HG02870 (cell line): ENCODE measurements around the gene FAM3D.
"Not testable (repeated sequence)": the region's sequence is repeated elsewhere in the genome, so short reads cannot be mapped to it uniquely, and the experiment has no call there.

Experiments
- ATAC-seq: cut with Tn5 transposase; IDR thresholded peaks from one replicate; pipeline ENCODE4 v1.9.1; 2021; ENCODE audit warnings: mild to moderate bottlenecking, moderate library complexity; ENCODE audit not compliant: unreplicated experiment

Gene FAM3D

DNA sequence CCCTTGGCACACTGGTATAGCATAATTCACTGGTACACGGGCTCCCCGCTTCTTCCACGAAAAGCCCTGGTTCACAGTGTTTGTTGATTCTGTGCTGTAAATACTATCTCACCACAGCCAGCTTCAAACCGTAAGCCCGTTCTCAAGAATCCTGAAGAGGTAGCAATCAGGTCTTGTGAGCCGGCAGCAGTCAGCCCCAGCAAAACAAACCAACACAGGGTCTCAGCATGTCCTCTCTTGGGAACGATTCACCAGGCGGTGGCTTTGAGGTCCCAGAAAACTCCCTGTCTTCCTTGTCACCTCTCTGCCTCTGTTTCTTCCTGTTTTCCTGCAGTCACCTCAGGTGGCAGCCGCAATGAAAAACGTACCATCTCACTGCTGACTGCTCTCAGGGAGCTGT is 19.1 kb upstream of the FAM3D start:
- no peak for ATAC-seq

DNA sequence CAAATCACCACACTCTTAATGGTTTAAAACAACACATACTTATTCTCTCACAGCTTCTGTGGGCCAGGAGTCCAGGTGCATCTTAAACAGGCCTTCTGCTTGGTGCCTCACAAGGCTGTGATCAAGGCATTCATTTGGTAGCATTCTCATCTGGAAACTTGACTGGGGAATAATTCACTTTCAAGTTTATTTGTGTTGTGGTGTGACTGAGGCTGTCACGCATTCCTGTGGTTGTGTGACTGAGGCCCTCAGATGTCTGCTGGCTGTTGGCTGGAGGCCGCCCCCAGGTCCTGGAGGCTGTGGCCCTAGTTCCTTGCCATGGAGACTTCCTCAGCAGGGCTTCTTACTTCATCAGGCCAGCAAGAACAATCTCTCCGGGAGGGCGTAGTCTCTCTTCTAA is 16.9 kb upstream of the FAM3D start:
- peak; percentile 71 for ATAC-seq

DNA sequence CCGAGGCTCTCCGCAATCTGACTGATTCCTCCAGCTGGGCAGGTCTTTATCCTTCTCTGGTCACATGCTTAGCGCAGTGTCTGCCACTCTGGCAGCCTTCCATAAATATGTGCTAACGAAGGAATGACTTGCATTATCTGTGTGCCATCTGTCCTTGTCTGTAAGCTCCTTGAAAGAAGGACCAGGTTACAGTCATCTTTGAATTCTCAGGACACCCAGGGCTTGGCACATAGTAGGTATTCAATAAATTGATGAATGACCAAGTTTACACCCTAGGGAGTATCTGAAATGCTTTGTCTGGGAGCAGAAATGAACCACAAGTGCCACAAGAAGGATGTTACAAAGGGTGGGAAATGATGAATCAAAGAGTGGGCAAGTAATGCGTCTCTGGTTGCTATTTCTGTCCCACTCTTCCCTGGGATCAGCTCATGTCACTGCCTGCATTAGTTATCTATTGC is 16.5 kb upstream of the FAM3D start:
- no peak for ATAC-seq

DNA sequence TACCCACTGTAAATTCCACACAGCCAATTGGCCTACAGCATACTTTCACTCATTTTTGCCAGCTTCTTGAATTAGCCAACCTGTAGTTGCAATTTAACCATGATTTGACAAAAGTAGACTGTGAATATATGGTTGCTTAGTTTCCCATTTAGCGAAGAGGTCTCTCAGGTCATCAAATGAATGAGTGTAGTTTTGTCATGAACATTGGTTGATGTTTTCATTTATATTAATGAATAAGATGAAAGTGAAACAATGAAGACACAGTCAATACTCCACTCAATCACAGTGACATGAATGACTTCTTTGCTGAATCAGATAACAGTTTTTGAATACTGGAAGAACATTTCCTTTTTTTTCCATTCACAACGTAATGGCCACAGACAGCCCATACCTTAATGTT is 15.3 kb upstream of the FAM3D start:
- ATAC-seq = no peak

DNA sequence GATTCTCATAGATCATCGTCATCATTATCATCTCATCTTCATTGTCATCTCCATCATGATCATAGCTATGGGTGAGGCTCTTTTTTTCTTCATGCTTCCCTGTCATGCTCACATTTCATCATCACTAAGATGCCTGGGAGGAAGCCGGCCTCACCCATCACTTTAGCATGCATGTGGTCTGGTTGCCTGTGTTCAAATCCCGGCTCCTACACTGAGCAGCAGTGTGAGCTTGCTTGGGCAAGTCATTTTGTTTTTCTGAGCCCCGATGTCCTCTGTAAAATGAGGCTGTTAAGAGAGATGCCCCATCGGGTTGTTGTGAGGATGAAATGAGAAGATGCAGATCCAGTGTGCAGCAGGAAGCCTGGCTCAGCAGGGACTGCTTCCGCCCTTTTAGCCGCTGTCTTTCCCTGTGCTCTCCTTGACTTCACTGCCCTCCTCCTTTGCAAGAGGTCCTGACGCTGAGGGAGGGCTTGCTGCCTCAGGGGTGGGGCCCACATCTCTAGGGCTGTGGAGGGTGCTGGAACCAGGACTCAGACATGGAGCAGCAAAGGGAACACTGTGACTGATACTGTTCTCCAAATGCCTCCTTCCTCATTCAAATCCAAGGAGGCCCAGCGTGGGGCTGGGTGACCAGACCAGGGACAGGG is 14.4 kb upstream of the FAM3D start:
- ATAC-seq = no peak

DNA sequence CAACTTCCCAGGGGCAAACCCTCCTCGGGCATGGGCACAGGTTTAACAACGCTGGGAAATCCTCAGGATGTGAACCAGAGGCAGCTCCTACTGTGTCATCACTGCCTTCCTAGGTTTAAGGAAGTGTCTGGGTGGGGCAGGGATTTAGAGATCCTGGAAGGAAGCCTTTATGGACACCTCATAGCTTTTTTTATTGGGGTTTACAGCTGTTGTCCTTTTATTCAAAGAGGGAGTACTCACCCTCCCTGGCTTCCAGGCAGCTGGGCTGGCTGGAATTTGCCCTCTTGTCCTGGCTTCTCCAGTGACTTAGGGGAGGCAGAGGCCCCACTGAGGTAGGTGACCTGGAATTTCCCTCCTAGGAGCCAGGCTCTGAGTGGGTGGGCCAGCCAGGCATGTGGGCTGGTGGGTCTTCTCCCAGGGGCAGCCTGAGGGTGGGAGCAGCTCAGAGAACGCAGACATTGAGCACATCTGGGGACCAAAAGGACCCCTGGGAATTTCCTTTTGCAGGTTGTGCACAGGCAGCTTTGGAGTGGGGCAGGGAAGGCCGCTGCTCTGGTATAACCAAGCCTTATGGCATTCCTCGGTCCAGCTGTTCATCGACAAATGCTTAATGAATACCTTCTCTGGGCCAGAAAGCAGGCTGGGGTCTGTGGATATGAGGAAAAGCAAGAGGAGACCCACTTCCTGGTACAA is 13.5 kb upstream of the FAM3D start:
- no peak for ATAC-seq

DNA sequence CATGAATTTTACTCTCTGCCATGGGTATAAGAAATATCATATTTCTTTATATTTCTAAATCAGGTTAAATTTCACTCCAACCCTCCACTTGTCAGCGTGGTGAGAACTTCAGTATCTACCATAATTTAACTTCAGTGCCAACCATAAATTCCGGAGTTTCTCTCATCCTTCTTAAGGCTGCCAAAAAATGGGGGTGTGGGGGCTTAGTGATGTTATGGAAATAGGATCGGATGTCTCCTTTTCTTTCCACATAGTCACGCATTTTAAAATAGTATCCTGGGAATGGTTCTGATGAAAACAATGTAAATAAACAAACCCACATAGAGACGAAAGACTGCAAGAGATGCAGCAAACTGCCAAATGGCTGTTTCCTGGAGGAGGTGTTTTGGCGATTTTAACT is 12.9 kb upstream of the FAM3D start:
- ATAC-seq = no peak

DNA sequence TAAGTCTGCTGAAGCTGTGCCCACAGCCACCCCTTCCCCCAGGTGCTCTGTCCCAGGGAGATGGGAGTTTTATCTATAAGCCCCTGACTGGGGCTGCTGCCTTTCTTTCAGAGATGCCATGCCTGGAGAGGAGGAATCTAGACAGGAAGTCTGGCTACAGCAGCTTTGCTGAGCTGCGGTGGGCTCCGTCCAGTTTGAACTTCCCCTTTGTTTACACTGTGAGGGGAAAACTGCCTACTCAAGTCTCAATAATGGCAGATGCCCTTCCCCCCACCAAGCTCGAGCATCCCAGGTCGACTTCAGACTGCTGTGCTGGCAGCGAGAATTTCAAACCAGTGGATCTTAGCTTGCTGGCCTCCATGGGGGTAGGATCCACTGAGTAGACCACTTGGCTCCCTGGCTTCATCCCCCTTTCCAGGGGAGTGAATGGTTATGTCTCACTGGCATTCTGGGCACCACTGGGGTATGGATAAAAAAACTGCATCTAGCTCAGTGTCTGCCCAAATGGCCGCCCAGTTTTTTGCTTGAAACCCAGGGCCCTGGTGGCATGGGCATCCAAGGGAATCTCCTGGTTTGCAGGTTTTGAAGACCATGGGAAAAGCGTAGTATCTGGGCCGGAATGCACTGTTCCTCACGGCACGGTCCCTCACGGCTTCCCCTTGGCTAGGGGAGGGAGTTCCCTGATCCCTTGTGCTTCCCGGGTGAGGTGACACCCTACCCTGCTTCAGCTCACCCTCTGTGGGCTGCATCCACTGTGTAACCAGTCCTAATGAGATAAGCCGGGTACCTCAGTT is 11.8 kb upstream of the FAM3D start:
- ATAC-seq = not testable (repeated sequence)

DNA sequence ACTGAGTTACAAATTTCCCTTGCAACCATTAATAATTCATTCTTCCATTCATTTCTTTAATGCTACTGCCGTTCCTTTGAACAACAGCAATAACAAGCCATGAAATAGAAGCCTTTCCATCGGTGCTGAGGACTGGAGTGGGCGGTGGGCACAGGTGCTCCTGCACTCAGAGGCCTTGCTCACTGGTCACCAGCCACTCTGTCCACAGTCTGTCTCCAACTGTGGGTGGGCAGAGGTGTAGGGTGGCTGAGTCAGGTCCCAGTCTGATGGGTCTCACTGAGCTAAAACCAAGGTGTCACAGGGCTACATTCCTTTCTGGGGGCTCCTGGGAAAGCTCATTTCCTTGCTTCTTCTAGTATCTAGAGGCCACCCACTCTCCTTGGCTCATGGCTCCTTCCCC is 6.3 kb upstream of the FAM3D start:
- no peak for ATAC-seq

DNA sequence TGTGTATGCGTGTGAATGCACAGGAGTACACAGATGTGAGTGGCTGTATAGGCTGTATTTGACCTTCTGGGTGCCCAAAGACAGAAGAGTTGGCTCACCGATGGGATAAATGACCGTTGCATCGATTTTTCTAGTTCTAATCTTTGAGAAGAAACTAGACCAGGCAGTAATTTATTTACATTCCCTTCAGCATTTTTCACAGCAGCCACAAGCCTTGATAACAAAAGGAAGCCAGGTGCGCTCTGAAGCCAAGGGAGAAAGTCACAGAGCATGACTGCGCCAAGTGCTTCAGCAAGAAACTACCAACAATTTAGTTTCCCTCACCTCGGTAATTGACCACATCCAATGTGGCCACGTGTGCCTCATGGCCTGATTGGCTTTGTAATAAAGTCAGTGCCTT is 5.9 kb upstream of the FAM3D start:
- no peak for ATAC-seq

DNA sequence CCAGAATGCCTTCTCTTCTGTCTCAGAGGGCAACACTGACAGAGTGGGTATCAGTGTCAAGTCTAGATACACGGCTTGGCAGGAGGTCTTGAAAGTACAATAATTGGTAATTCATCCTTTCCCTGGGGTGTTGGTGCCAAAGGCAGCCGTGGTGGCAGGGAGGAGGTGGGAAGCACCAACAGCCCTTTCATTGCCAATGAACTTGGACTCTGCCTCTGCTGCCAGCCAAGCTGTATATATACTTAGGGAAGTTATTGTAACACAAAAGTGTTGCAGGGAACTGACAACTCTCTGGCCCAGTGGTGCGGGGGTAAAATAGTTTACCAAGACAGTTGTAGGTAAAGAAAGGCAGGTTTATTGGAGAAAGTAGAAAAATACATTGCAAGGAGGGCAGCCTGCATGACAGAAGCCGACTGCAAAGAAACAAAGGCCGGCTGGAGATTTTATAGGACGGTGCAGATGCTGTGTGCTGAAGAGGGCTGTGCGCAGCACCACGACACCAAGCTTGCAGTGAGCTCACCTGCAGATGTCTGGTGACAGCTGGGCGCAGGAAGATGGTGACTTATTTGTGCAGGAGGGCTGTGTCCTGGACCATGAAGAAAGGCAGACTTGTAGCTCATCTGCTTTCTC is 4.0 kb upstream of the FAM3D start:
- ATAC-seq = no peak

DNA sequence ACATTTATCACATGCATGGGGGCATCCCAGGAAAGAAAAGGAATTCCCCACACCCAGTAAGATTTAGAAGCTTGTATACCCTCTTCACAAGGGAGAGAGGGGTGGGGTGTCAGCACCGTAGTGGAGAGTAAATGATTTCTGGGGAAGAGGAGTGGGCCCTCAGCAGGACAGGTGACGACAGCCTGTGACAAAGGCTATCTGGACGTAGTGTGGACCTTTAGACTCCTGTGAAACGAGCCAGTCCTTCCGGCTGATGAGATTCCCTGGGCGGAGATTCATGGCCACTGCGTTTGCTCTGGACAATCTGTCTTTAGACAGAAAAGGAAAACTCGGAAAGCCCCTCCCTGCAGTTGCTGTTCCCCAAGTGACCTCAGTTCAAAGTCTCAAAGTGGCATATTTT is 1.7 kb upstream of the FAM3D start:
- no peak for ATAC-seq

DNA sequence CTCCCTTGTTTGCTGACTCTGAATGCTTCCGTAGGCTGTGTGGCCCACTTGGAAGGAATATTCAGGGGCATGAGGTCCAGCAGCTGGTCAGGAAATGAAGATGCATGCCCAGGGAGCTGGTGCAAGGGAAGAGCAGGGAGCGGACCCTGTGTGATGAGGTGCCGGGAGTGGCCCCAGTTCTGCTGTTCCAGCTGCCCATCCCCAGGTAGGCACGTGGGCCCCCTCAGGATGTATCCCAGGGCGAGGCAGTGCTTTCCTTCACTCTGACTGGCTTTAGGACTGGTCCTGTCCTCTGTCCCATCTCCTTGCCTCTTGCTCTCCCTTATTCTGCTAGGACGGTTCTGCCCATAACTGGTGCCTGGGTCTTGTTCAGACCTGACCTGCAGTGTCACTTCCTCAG is 1.1 kb upstream of the FAM3D start:
- ATAC-seq = no peak

DNA sequence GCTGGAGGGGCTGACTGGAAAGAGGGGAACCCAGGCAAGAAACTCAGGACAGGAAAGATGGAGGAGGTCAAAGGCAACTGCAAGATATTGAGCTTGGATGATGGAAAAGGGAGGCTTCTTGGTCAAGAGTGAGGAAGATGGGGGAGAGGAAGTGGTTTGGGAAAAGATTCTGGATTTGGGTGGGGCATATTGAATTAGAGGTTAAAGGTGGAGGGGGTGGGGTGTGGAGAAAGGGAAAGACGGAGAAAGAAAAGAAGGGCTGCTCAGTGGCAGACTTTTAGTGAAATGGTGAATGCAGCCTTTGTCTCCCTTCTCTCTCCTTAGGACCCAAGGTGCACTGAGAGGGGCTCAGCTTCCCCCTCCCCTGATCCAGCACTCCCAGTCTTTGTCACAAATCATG is 655 bp upstream of the FAM3D start:
- ATAC-seq = no peak

DNA sequence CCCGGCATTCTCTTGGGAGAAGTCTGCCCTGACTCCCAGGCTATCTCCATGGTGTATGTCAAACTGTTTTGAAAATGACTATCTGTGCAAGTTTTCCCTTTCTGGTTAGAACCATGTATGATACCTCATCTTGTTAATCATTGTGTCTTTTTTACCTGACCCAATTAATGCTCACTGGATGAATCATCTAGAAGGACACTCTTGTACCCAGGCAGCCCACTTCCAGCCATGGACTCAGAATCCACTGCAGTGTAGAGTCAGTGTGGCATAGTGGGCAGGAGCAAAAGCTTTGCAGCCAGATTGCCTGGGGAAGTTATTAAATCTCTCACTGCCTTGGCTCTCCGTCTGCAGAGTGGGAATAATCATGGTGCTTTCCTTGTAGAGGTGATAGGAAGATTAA is 1.2 kb downstream of the FAM3D start:
- no peak for ATAC-seq

DNA sequence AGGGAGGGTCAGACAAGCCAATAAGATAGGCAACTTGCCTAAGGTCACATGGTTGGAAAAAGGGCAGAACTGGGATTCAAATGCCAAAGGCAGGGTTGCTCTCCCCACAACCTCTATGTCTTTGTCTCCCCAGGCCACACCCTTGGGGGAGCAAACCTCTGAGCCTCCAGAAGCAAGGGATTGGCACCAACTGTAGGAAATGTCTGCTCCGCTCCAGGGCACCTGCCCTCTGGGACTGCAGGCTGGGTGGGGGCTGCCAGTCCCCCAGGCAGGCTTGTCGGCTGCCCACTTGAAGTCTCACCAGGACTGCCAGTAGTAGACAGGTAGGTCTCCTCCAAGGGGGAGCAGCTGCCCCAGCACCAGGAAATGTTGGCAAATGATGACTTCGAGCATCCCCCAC is 2.0 kb downstream of the FAM3D start:
- no peak for ATAC-seq

DNA sequence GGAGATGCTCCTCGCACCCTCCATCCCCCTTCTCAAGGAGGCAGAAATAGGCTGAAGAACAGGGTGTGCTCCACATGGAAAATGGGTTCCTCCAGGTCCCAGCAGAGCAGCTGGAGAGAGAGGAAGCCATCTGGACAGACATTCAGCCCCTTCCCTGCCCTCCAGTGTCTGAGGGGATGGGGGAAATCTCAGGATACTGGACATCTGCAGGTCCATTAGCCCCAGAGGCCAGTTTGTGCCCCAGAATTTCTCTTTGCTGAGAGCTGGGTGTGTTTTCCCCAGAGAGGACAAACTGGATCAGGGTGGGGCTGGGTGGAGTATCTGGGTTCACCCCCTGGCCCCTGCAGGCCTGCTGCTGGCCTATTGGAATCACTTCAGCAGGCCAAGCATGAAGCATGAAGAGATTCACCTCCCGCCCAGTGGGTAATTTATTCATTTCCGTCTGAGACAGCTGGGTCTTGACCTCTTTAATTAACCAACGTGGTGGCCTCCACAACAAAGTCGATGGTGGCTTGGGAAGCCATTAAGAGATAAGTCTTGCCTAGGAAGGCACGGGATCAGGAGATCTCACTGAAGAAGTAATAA is 4.6 kb downstream of the FAM3D start:
- ATAC-seq = no peak

DNA sequence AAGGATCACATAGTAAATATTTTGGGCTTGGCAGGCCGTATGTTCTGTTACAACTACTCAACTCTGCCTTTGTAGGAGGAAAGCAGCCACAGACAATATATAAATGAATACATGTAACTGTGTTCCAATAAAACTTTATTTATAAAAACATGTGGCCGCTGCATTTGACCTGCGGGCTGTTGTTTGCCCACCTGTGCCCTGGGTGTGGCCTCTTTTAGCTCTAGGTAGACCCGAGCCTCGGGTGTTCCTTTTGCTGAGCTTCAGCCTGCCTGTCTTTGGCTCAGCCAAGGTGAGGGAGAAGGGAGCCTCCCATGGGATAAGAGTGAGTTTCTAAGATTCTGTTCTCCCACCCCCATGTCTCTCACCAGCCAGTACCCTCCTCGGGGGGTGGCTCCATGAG is 5.6 kb downstream of the FAM3D start:
- no peak for ATAC-seq

DNA sequence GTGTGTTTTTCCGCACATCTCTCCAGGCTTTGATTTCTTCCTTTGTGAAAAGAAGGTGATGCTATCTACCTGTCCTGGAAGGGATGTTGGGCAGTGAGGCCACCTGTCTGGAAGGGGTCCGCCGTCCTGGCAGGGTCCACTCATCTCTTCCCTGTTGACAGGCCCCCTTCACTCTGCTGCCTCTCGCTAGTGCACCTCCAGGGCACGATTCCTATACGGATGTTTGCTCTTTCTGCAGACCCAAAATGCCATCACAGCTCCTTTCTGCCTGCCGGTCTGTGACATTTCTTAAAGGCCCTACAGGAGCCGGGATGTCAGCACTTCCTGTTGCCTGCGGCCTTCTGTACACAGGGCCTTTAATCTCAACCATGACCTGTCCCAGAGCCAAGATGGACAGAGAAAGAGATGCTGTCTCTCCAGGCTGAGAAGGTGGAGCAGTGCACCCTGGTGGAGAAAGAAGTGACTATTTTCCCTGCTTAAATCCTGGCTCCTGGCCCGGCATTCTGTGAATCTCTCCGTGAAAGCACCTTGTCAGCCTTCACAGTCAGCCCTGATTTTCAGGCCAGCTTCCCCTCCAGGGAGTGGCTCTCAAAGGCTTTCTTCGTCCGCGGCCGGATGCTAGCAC is 7.4 kb downstream of the FAM3D start:
- ATAC-seq = no peak

DNA sequence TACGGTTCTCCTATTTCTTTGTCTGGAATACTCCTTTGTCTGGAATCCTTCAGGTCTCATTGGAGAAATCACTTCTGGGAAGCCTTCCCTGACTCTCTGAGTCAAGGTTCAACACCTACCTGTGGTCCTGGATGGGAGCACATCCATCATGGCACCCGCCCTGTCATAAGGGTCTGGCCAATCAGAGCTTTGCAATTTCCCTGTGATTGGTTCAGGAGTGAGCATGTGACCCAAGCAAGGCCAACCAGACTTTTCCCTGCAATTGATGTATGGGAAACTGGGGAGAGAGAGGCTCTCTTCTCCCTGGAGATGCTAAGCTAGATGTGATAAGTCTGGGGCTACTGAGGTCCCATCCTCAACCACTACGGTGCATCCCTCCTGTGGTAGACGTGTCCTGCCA is 8.1 kb downstream of the FAM3D start:
- no peak for ATAC-seq
